ENCODE measurements around the gene SDSL. TPM values are rescaled to one million over a fixed set of nuclear protein-coding genes. Genes with fewer than 3 reads are reported as not detected.

Gene SDSL
- total RNA-seq, 1 donor from 2014 or later = 14.5 TPM

- no peak for TF ChIP-seq CTCF (IDR thresholded peaks at IDR 0.05; ENCODE audit: insufficient read depth, low read length, poor library complexity, severe bottlenecking)
- H3K4me3 ChIP-seq (ENCODE audit: low read depth, low read length) = no peak overlapping the region
These were observed 19.5 kb upstream of the SDSL start for GRCh38 chr12:113402586-113403260.

GRCh38 chr12:113403435-113404415 is 18.5 kb upstream of the SDSL start, which contains the start of gene SDS:
Gene SDS, minus strand, starts transcription at chr12:113403887. Its CDS starts 4,179 bp downstream, at chr12:113399708.
- no peak within 1 kb of the TSS for H3K4me3 ChIP-seq (ENCODE audit: low read depth, low read length)
- DNase-seq (ENCODE audit: low read depth) = no peak
- no peak for TF ChIP-seq CTCF (IDR thresholded peaks at IDR 0.05; ENCODE audit: insufficient read depth, low read length, poor library complexity, severe bottlenecking)
- no peaks in the 10 kb centered on the region for H3K36me3 ChIP-seq (ENCODE audit: control insufficient read depth, insufficient read depth, low read length)
- H3K27me3 ChIP-seq (ENCODE audit: control insufficient read depth, insufficient read depth, low read length) = no peaks in the 10 kb centered on the region

More at GRCh38 chr12:113402586-113403260, 19.5 kb upstream of the SDSL start:
- Histone ChIP-seq H3K27me3 (ENCODE audit: control insufficient read depth, insufficient read depth, low read length) (peaks cover 3% of the 10 kb centered on the region), H3K36me3 (ENCODE audit: control insufficient read depth, insufficient read depth, low read length) (no peaks in the 10 kb centered on the region)
- DNase-seq (ENCODE audit: low read depth) = no peak

- no peak for DNase-seq (ENCODE audit: low read depth)
- H3K4me3 ChIP-seq (ENCODE audit: low read depth, low read length) = no peak overlapping the region
- H3K27me3 ChIP-seq (ENCODE audit: control insufficient read depth, insufficient read depth, low read length) = peaks cover 4% of the 10 kb centered on the region
- H3K36me3 ChIP-seq (ENCODE audit: control insufficient read depth, insufficient read depth, low read length) = no peaks in the 10 kb centered on the region
- TF ChIP-seq CTCF (IDR thresholded peaks at IDR 0.05; ENCODE audit: insufficient read depth, low read length, poor library complexity, severe bottlenecking) = no peak
These were observed 16.5 kb upstream of the SDSL start for GRCh38 chr12:113405694-113406093.

GRCh38 chr12:113407931-113408600 is 14.1 kb upstream of the SDSL start:
- no peak for DNase-seq (ENCODE audit: low read depth)
- H3K4me3 ChIP-seq (ENCODE audit: low read depth, low read length) = no peak overlapping the region
- TF ChIP-seq CTCF (IDR thresholded peaks at IDR 0.05; ENCODE audit: insufficient read depth, low read length, poor library complexity, severe bottlenecking) = no peak
- H3K36me3 ChIP-seq (ENCODE audit: control insufficient read depth, insufficient read depth, low read length) = no peaks in the 10 kb centered on the region
- H3K27me3 ChIP-seq (ENCODE audit: control insufficient read depth, insufficient read depth, low read length) = peaks cover 4% of the 10 kb centered on the region

- no peak for TF ChIP-seq CTCF (IDR thresholded peaks at IDR 0.05; ENCODE audit: insufficient read depth, low read length, poor library complexity, severe bottlenecking)
- H3K36me3 ChIP-seq (ENCODE audit: control insufficient read depth, insufficient read depth, low read length) = no peaks in the 10 kb centered on the region
These were observed 13.4 kb upstream of the SDSL start for GRCh38 chr12:113408756-113409298.

More at GRCh38 chr12:113408756-113409298, 13.4 kb upstream of the SDSL start:
- Histone ChIP-seq H3K27me3 (ENCODE audit: control insufficient read depth, insufficient read depth, low read length) (peaks cover 4% of the 10 kb centered on the region), H3K4me3 (ENCODE audit: low read depth, low read length) (no peak overlapping the region)
- DNase-seq (ENCODE audit: low read depth) = no peak

Measured in kidney epithelial cell (primary cell).